HCT116 (cell line): ENCODE data around the gene PIERCE2. TPM values are rescaled to one million over a fixed set of nuclear protein-coding genes. Genes with fewer than 3 reads are reported as not detected.

ENCODE experiments used
- ATAC-seq: fragments of 200-7000 bp; cut with Tn5 transposase; 2 replicates; pipeline ENCODE4 v1.9.1; 2020; ENCODE audit warnings: mild to moderate bottlenecking, moderate library complexity
- BruUV-seq: library from RNA; stranded (reverse); fragments of 400-500 nt; replicated peaks from 2 replicates; lab custom pipeline; 2021; lab: Mats Ljungman, UMichigan
- CTCF ChIA-PET: fragments of 300-600 bp; sonication (Branson Sonifier 250); formaldehyde crosslinking; loops from one replicate; lab custom pipeline; 2021; ENCODE audit warnings: antibody characterized with exemption; lab: Charles Lee
- POLR2A ChIA-PET: fragments of 300-600, 350-600 bp; sonication (Branson Sonifier 250); formaldehyde crosslinking; loops from one replicate; lab custom pipeline; 2021; ENCODE audit warnings: antibody characterized with exemption; lab: Charles Lee
- RAD21 ChIA-PET, 2 experiments: fragments of 300-600 bp; sonication (Branson Sonifier 250); formaldehyde crosslinking; loops; one replicate each; lab custom pipeline; 2023; ENCODE audit warnings: low total read pairs in 2 of 2; ENCODE audit not compliant: uncharacterized antibody in 2 of 2, unreplicated experiment in 2 of 2, low non-redundant PET in 1 of 2; lab: Charles Lee
- DNase-seq: peaks from one replicate; pipeline ENCODE4 v3.0.0-alpha.2; 2010; ENCODE audit warnings: low read depth, low spot score
- H2AFZ ChIP-seq: fragments of 200-600 bp; shearing (Covaris generic), sonication (generic); 2 replicates; pipeline ENCODE4 v1.6.1; 2017; ENCODE audit warnings: low read depth, mixed run types, mixed read lengths, antibody characterized with exemption, low read length; ENCODE audit not compliant: poor library complexity, severe bottlenecking
- H3K27ac ChIP-seq: 2 replicates; pipeline ENCODE4 v1.5.1; 2012; ENCODE audit warnings: low read depth, low read length
- H3K27me3 ChIP-seq: fragments of 200-600 bp; sonication (generic); 2 replicates; pipeline ENCODE4 v1.6.1; 2016; ENCODE audit warnings: mixed run types, low read length, mixed read lengths; ENCODE audit not compliant: insufficient read depth
- H3K36me3 ChIP-seq, 2 experiments: fragments of 200-500 bp in 1 of 2; fragments of 200-600 bp in 1 of 2; sonication (Bioruptor generic) in 1 of 2; sonication (generic) in 1 of 2; 2 replicates each; pipeline versions ENCODE4 v1.5.1 to v1.6.1; 2014 to 2016; ENCODE audit warnings: low read length in 2 of 2, inconsistent platforms in 1 of 2, mixed read lengths in 1 of 2, mixed run types in 1 of 2; ENCODE audit not compliant: insufficient read depth in 2 of 2, control insufficient read depth in 1 of 2
- H3K4me1 ChIP-seq, 2 experiments: fragments of 200-600 bp in 1 of 2; sonication (generic) in 1 of 2; 2 replicates each; pipeline versions ENCODE4 v1.5.1 to v1.6.1; 2012 to 2017; ENCODE audit warnings: low read length in 2 of 2, inconsistent platforms in 1 of 2, mild to moderate bottlenecking in 1 of 2, mixed read lengths in 1 of 2, mixed run types in 1 of 2, moderate library complexity in 1 of 2; ENCODE audit not compliant: insufficient read depth in 2 of 2, control insufficient read depth in 1 of 2
- H3K4me2 ChIP-seq: fragments of 200-600 bp; sonication (generic); 2 replicates; pipeline ENCODE4 v1.6.1; 2017; ENCODE audit warnings: mixed run types, low read length, mixed read lengths
- H3K4me3 ChIP-seq, 2 experiments: fragments of 200-600 bp in 1 of 2; sonication (generic) in 1 of 2; replicated peaks in 1 of 2; 2 replicates each; pipeline ENCODE4 v1.5.1; 2011 to 2016; ENCODE audit warnings: low read length in 2 of 2, control low read depth in 1 of 2, low read depth in 1 of 2, mild to moderate bottlenecking in 1 of 2, mixed read lengths in 1 of 2, mixed run types in 1 of 2
- H3K79me2 ChIP-seq: fragments of 200-600 bp; sonication (generic); 2 replicates; pipeline ENCODE4 v1.6.1; 2017; ENCODE audit warnings: mild to moderate bottlenecking, mixed run types, low read length, moderate library complexity, mixed read lengths; ENCODE audit not compliant: insufficient read depth
- H3K9ac ChIP-seq: fragments of 200-600 bp; sonication (generic); 2 replicates; pipeline ENCODE4 v1.6.1; 2016; ENCODE audit warnings: low read length, mixed read lengths
- H3K9me2 ChIP-seq: fragments of 200-600 bp; sonication (generic), shearing (Covaris generic); 2 replicates; pipeline ENCODE4 v1.6.1; 2017; ENCODE audit warnings: mixed run types, mild to moderate bottlenecking, moderate library complexity; ENCODE audit not compliant: insufficient read depth
- H3K9me3 ChIP-seq, 2 experiments: fragments of 200-500 bp in 1 of 2; fragments of 200-600 bp in 1 of 2; sonication (Bioruptor generic) in 1 of 2; sonication (generic) in 1 of 2; 2 replicates each; pipeline ENCODE4 v1.6.1; 2014 to 2017; ENCODE audit warnings: low read length in 2 of 2, mixed read lengths in 2 of 2, inconsistent platforms in 1 of 2, low read depth in 1 of 2, mild to moderate bottlenecking in 1 of 2, mixed run types in 1 of 2, moderate library complexity in 1 of 2; ENCODE audit not compliant: control insufficient read depth in 1 of 2, insufficient read depth in 1 of 2
- H4K20me1 ChIP-seq: fragments of 200-600 bp; sonication (generic), shearing (Covaris generic); 2 replicates; pipeline ENCODE4 v1.6.1; 2017; ENCODE audit warnings: mixed run types, mild to moderate bottlenecking, moderate library complexity; ENCODE audit not compliant: insufficient read depth
- ATF3 ChIP-seq: IDR thresholded peaks from 2 replicates; pipeline ENCODE4 v1.6.1; 2012
- CBX3 ChIP-seq: IDR thresholded peaks from 2 replicates; pipeline ENCODE4 v1.6.1; 2012; ENCODE audit warnings: low read depth
- CEBPB ChIP-seq: IDR thresholded peaks from 2 replicates; pipeline ENCODE4 v1.6.1; 2012; ENCODE audit warnings: low read depth
- EGR1 ChIP-seq: IDR thresholded peaks from 2 replicates; pipeline ENCODE4 v1.6.1; 2012; ENCODE audit warnings: low read depth
- EZH2 ChIP-seq: fragments of 200-600 bp; sonication (generic); IDR thresholded peaks from 2 replicates; pipeline ENCODE4 v1.6.1; 2017; ENCODE audit warnings: antibody characterized with exemption, mixed run types
- EZH2phosphoT487 ChIP-seq: fragments of 200-600 bp; IDR thresholded peaks from 2 replicates; pipeline ENCODE4 v1.6.1; 2018; ENCODE audit warnings: antibody characterized with exemption, borderline replicate concordance
- FOSL1 ChIP-seq: IDR thresholded peaks from 2 replicates; pipeline ENCODE4 v1.6.1; 2012; ENCODE audit warnings: low read depth
- JUND ChIP-seq: IDR thresholded peaks from 2 replicates; pipeline ENCODE4 v1.6.1; 2012
- POLR2A ChIP-seq: IDR thresholded peaks from 2 replicates; pipeline ENCODE4 v1.7.0; 2011; ENCODE audit warnings: borderline replicate concordance; ENCODE audit not compliant: insufficient read depth, insufficient read length; ENCODE audit errors: extremely low read depth
- REST ChIP-seq: IDR thresholded peaks from 2 replicates; pipeline ENCODE4 v1.6.1; 2012; ENCODE audit warnings: low read depth
- SIN3A ChIP-seq: IDR thresholded peaks from 2 replicates; pipeline ENCODE4 v1.6.1; 2012; ENCODE audit warnings: low read depth
- YY1 ChIP-seq: IDR thresholded peaks from 2 replicates; pipeline ENCODE4 v1.6.1; 2011; ENCODE audit warnings: low read length, low read depth, moderate library complexity, mild to moderate bottlenecking; ENCODE audit not compliant: insufficient replicate concordance; ENCODE audit errors: extremely low read depth
- ZBTB33 ChIP-seq: IDR thresholded peaks from 2 replicates; pipeline ENCODE4 v1.6.1; 2011; ENCODE audit warnings: mild to moderate bottlenecking, low read length, moderate library complexity; ENCODE audit not compliant: insufficient replicate concordance; ENCODE audit errors: extremely low read depth
- ZNF274 ChIP-seq: fragments of 200-500 bp; sonication (Bioruptor generic); IDR thresholded peaks from 2 replicates; pipeline ENCODE4 v1.6.1; 2014; ENCODE audit warnings: mild to moderate bottlenecking, low read depth, low read length, inconsistent platforms
- intact Hi-C: fragments of 100-400 bp; cut with micrococcal nuclease; formaldehyde crosslinking; loops from 2 replicates; pipeline ENCODE4 v1.10.0; 2022
- total RNA-seq: library from RNA; stranded (reverse); gene quantifications from one replicate; pipeline ENCODE4 v1.2.1, GENCODE V29; 2021; ENCODE audit not compliant: unreplicated experiment

The PIERCE2 gene
- total RNA-seq, 1 experiment from 2014 or later: 2.0 TPM

- H3K4me2 ChIP-seq: no peak overlapping the region
- TF ChIP-seq EZH2phosphoT487 (no peak), ATF3 (no peak), YY1 (no peak), FOSL1 (no peak), SIN3A (no peak), CBX3 (no peak), ZBTB33 (no peak), POLR2A (no peak), REST (no peak), ZNF274 (no peak), EZH2 (no peak), EGR1 (no peak), JUND (no peak), CEBPB (no peak)
- TF ChIP-seq, all 23 proteins: peak for 0
- ATAC-seq: no peak
- no peaks in the 10 kb centered on the region for H4K20me1 ChIP-seq
- no peaks in the 10 kb centered on the region for H3K79me2 ChIP-seq
- CTCF ChIA-PET: no interaction called here
- no peaks in the 10 kb centered on the region for H3K9me2 ChIP-seq
- BruUV-seq: no TSS peak
- H2AFZ ChIP-seq: no peak overlapping the region
- intact Hi-C loops: no loop called here
- H3K27me3 ChIP-seq: no peaks in the 10 kb centered on the region
- H3K9ac ChIP-seq: no peak overlapping the region
- no peak overlapping the region for H3K27ac ChIP-seq
- RAD21 ChIA-PET: no interaction called here
- POLR2A ChIA-PET: no interaction called here
- no peaks in the 10 kb centered on the region for H3K4me1 ChIP-seq
- H3K9me3 ChIP-seq: no peaks in the 10 kb centered on the region
- no peaks in the 10 kb centered on the region for H3K36me3 ChIP-seq
- DNase-seq: no peak
- no peak overlapping the region for H3K4me3 ChIP-seq
These were observed 47.2 kb upstream of the PIERCE2 start for GRCh38 chr15:55361048-55361447.
